ENCODE measurements around the gene OPHN1. TPM values are rescaled to one million over a fixed set of nuclear protein-coding genes. Genes with fewer than 3 reads are reported as not detected.

The OPHN1 gene
- total RNA-seq, 1 experiment from 2014 or later: 3.3 TPM

- ChIA-PET POLR2A (ENCODE audit: low non-redundant PET) (no interaction called here), CTCF (no interaction called here)
- DNase-seq (ENCODE audit: low spot score): peak; percentile 19
- Histone ChIP-seq H3K27me3 (replicated peaks; ENCODE audit: insufficient read depth, low read depth, low read length, poor library complexity) (no peaks in the 10 kb centered on the region), H3K9me3 (ENCODE audit: low read depth, low read length, poor library complexity, severe bottlenecking) (no peaks in the 10 kb centered on the region), H3K27ac (ENCODE audit: low read depth, low read length, poor library complexity, severe bottlenecking) (no peak overlapping the region), H3K4me3 (ENCODE audit: low read depth, low read length, poor library complexity, severe bottlenecking) (no peak overlapping the region), H3K36me3 (ENCODE audit: insufficient read depth, low read length, poor library complexity, severe bottlenecking) (no peaks in the 10 kb centered on the region), H3K4me1 (ENCODE audit: insufficient read depth, low read length, poor library complexity, severe bottlenecking) (no peaks in the 10 kb centered on the region)
- intact Hi-C loops (cut with micrococcal nuclease; ENCODE audit: unreplicated experiment): no loop called here
- TF ChIP-seq EZH2 (IDR thresholded peaks at IDR 0.05; ENCODE audit: borderline replicate concordance, low read depth, low read length, poor library complexity, severe bottlenecking) (no peak), CTCF (conservative IDR thresholded peaks at IDR 0.05; ENCODE audit: low read depth, low read length) (peak; percentile 70)
- no TSS peak for BruUV-seq (replicated peaks)
These were observed 194.7 kb downstream of the OPHN1 start for GRCh38 chrX:68238568-68238967.

GRCh38 chrX:68234171-68234910 lies 199.0 kb downstream of the OPHN1 start:
- TF ChIP-seq EZH2 (IDR thresholded peaks at IDR 0.05; ENCODE audit: borderline replicate concordance, low read depth, low read length, poor library complexity, severe bottlenecking): no peak
- TF ChIP-seq CTCF (conservative IDR thresholded peaks at IDR 0.05; ENCODE audit: low read depth, low read length): no peak
- Histone ChIP-seq H3K27ac (ENCODE audit: low read depth, low read length, poor library complexity, severe bottlenecking) (no peak overlapping the region), H3K27me3 (replicated peaks; ENCODE audit: insufficient read depth, low read depth, low read length, poor library complexity) (no peaks in the 10 kb centered on the region), H3K4me1 (ENCODE audit: insufficient read depth, low read length, poor library complexity, severe bottlenecking) (no peaks in the 10 kb centered on the region), H3K4me3 (ENCODE audit: low read depth, low read length, poor library complexity, severe bottlenecking) (no peak overlapping the region), H3K9me3 (ENCODE audit: low read depth, low read length, poor library complexity, severe bottlenecking) (no peaks in the 10 kb centered on the region), H3K36me3 (ENCODE audit: insufficient read depth, low read length, poor library complexity, severe bottlenecking) (no peaks in the 10 kb centered on the region)
- no peak for DNase-seq (ENCODE audit: low spot score)
- intact Hi-C loops (cut with micrococcal nuclease; ENCODE audit: unreplicated experiment): no loop called here
- ChIA-PET CTCF (no interaction called here), POLR2A (ENCODE audit: low non-redundant PET) (no interaction called here)
- BruUV-seq (replicated peaks): no TSS peak

- no peak for DNase-seq (ENCODE audit: low spot score)
- BruUV-seq (replicated peaks): no TSS peak
- Histone ChIP-seq H3K9me3 (ENCODE audit: low read depth, low read length, poor library complexity, severe bottlenecking) (no peaks in the 10 kb centered on the region), H3K36me3 (ENCODE audit: insufficient read depth, low read length, poor library complexity, severe bottlenecking) (no peaks in the 10 kb centered on the region), H3K4me3 (ENCODE audit: low read depth, low read length, poor library complexity, severe bottlenecking) (no peak overlapping the region), H3K4me1 (ENCODE audit: insufficient read depth, low read length, poor library complexity, severe bottlenecking) (no peaks in the 10 kb centered on the region), H3K27ac (ENCODE audit: low read depth, low read length, poor library complexity, severe bottlenecking) (no peak overlapping the region), H3K27me3 (replicated peaks; ENCODE audit: insufficient read depth, low read depth, low read length, poor library complexity) (no peaks in the 10 kb centered on the region)
- CTCF ChIA-PET: no interaction called here
- intact Hi-C loops (cut with micrococcal nuclease; ENCODE audit: unreplicated experiment): no loop called here
- POLR2A ChIA-PET (ENCODE audit: low non-redundant PET): no interaction called here
- TF ChIP-seq CTCF (conservative IDR thresholded peaks at IDR 0.05; ENCODE audit: low read depth, low read length) (no peak), EZH2 (IDR thresholded peaks at IDR 0.05; ENCODE audit: borderline replicate concordance, low read depth, low read length, poor library complexity, severe bottlenecking) (no peak)
These were observed 201.1 kb downstream of the OPHN1 start for GRCh38 chrX:68232206-68232605.

Measured in A673 (cell line).